GM13977 (cell line): Measurements from ENCODE around the gene CCDC154.
"Not testable (repeated sequence)": the region's sequence is repeated elsewhere in the genome, so short reads cannot be mapped to it uniquely, and the experiment has no call there.

Source experiments
- DNase-seq: peaks from one replicate; pipeline ENCODE4 v3.0.0; 2012; ENCODE audit warnings: low spot score
- CTCF ChIP-seq: IDR thresholded peaks from 2 replicates; pipeline ENCODE4 v1.5.1; 2012; ENCODE audit warnings: mild to moderate bottlenecking, control low read depth; ENCODE audit not compliant: insufficient read depth; ENCODE audit errors: extremely low read depth, missing control alignments
- in situ Hi-C: fragments of 300-500 bp; cut with MboI; formaldehyde crosslinking; loops from one replicate; pipeline ENCODE4 v1.12.0; 2022; ENCODE audit warnings: low sequenced_read_pairs, low pct_unique_long_range_greater_than_20kb, mixed read lengths, inconsistent platforms; ENCODE audit not compliant: unreplicated experiment

The CCDC154 gene

GRCh38 chr16:1472974-1473373, 28.6 kb upstream of the CCDC154 start:
- in situ Hi-C loops = no loop called here

GRCh38 chr16:1471569-1472194, 27.3 kb upstream of the CCDC154 start:
- in situ Hi-C loops = no loop called here
- no peak for TF ChIP-seq CTCF
- no peak for DNase-seq

More at GRCh38 chr16:1472974-1473373, 28.6 kb upstream of the CCDC154 start:
- TF ChIP-seq CTCF = no peak
- DNase-seq = no peak

GRCh38 chr16:1470481-1471251, 26.3 kb upstream of the CCDC154 start:
- TF ChIP-seq CTCF = no peak
- DNase-seq = no peak
- in situ Hi-C loops = no loop called here

- TF ChIP-seq CTCF = no peak
- no peak for DNase-seq
- in situ Hi-C loops = no loop called here
Observed at GRCh38 chr16:1469693-1470201, 25.4 kb upstream of the CCDC154 start.

- DNase-seq, in situ Hi-C loops: not testable (repeated sequence)
Observed at GRCh38 chr16:1469141-1469540, 24.8 kb upstream of the CCDC154 start.

GRCh38 chr16:1468426-1468810, 24.1 kb upstream of the CCDC154 start:
- DNase-seq = no peak
- TF ChIP-seq CTCF = no peak
- in situ Hi-C loops = no loop called here

GRCh38 chr16:1466968-1467521, 22.7 kb upstream of the CCDC154 start:
- no peak for TF ChIP-seq CTCF
- in situ Hi-C loops = no loop called here
- DNase-seq = no peak
